GM12874 (cell line): ENCODE results near the gene GALNT13.

Source experiments
- TF ChIP-seq, protein P1 (sequence below): IDR thresholded peaks from 2 replicates; pipeline ENCODE4 v1.5.1; 2011; ENCODE audit warnings: low read depth, mild to moderate bottlenecking, control low read depth, low read length, moderate library complexity; ENCODE audit not compliant: insufficient read depth

The GALNT13 gene

DNA sequence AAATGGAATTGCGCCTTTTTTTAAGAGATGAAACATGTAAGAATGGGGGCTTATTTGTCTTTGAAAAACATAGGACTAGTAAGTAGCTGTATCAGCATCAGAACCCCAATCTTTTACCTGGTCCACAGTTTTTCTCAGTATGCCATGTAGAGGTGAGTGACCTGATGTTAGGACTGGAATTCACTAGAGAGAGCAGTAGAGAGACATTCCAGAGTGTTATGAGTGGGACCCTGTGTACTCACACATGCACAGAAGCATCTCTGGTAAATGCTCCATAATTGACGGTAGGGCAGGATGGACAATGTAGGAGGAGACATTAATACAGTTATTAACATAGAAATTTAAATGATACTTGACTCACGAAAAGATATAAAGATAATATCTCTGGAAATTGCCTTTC, 1.4 kb upstream of the GALNT13 start:
- TF ChIP-seq, protein P1, sequence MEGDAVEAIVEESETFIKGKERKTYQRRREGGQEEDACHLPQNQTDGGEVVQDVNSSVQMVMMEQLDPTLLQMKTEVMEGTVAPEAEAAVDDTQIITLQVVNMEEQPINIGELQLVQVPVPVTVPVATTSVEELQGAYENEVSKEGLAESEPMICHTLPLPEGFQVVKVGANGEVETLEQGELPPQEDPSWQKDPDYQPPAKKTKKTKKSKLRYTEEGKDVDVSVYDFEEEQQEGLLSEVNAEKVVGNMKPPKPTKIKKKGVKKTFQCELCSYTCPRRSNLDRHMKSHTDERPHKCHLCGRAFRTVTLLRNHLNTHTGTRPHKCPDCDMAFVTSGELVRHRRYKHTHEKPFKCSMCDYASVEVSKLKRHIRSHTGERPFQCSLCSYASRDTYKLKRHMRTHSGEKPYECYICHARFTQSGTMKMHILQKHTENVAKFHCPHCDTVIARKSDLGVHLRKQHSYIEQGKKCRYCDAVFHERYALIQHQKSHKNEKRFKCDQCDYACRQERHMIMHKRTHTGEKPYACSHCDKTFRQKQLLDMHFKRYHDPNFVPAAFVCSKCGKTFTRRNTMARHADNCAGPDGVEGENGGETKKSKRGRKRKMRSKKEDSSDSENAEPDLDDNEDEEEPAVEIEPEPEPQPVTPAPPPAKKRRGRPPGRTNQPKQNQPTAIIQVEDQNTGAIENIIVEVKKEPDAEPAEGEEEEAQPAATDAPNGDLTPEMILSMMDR, result no peak

DNA sequence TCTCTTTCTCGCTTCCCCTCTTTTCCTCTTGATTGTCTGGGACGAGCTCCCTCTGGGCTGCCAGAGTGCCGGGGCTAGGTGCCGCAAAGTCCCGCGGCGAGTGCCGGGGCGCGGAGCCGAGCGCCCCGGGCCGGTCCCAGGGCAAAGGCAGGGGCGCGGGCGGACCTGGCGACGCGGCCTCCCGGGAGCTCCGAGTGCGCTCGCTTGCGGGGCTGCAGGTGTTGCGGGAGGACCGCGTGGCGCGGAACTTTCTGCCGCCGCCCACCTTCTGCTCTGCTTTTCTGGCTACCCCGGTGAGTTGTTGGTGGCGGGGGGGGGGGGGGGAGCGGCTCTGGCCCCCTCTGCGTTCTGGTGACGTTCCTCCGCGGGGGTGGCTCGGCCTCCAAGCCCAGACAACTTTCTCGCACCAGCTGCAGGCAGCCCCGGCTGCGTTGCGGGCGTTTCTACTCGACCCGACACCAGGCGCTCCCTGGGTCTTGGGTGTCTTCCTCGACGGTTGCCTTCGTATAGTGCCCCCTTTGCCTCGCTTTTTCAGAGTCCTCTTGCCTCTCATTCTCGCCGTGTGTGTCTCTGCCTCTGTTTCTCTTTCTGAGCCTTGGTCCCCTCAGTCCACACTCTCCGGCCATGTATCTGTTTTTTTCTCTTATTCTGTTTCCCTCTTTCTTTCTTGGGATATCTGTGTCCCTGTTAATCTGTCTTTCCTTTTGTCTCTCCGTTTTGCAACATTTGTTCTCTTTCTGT, 759 bp downstream of the GALNT13 start:
- TF ChIP-seq, protein P1, result no peak

DNA sequence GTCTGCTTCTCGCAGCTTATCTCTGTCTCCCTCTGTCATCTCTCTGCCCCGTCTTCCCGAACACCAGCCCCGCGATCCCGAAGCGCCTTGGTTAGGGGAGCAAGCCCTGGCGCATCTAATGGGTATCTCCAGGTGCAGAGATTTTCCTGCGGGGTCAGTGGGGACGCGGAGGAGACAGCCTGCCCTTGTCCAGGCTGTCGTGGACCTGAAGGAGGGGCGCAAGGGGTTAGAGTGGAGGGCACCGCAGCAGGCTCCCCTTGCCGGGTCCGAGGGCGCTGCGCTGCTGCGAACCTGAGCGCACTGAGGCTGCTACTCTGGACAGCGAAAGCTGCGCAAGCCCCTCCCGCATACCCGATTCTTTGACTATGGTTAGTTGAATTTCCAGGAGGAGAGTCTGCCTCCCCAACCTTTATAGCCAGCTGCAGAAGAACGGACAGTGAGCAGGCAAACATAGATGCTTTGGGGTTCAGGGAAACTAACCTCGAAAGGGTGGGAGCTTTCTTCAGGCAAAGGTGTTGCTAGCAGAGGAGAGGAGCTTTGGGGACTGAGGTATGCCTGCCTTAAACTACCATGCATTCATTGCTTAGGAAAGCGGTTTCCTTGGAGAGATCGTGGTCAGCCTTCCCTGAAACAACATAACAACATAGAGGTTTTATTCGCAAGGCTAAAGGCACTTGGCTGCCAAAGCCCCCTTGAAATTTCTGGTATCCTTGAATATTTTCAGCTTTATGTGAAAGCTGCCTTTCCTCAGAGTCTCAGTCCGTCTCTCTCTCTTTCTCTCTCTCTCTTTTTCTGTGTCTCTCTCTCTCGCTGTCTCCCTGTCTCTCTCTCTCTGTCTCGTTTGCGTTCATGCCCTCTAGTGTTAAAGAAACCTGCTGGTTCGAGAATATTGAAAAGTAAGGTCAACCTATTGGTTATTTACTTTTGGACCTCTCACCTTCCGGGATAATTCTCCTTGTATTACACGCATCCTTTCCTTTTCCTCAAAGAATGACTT, 1.6 kb downstream of the GALNT13 start:
- TF ChIP-seq, protein P1, result no peak

DNA sequence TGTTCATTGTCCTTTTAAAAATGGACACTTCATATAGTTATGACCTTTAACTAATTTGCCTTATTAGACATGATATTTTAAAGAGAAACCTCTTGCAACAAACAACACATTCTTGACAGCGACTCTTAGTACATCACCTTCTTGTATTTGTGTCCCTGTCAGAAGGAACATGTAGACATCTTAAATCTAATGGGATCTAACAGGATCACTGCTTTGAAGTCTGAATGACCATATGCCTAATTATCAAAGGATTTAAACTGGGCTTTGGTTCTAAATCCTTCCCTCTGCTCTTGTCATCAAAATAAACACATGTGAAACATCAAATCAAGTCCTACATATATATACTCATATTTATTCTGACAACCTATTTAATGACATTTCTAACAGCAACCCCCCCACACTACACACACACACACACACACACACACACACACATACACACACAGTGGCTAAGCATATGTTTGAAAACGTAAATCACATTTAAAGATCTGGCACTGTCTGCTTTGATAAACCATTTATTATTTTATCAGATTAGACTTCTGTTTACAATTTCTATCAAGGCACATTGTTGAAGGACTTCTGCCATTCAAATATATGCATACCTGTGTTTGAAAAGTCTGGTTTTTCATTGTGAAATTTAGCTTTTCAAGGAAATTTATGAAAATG, 4.2 kb downstream of the GALNT13 start:
- TF ChIP-seq, protein P1, result no peak

DNA sequence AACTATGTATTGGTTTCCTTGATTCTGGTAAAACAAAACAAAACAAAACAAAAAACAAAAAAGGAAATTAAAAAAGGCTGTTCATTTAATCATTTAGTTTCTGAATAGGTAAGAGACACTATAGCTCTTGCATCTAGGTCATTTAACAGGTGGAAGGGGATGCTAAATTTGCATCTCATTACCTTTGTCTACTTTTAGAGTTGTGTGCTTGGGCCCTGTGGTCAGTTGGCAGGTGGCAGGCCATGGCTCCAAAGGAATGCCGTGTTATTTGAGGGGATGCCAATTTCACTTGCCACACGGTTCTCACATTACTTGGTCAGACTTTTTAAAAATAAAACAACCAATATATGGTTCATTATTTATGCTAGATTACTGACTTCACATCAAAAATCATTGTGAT, 9.2 kb downstream of the GALNT13 start:
- TF ChIP-seq, protein P1, result no peak

DNA sequence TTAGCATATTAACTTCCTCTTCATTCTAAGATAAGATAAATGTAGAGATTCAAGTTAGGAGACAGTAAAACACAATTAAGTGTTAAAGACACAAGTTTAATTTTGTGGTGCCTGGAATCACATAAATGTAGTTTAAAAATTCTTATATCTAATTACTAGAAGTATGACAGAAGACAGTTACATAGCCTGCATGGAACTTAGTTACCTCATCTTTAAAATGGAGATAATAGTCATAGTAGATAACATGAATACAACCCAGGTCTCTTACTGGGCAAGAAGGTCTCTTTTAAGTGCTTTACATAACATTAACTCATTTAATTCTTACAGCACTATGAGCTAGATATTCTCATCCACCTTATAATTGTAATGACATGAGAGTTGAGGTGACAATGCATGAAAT, 15.1 kb downstream of the GALNT13 start:
- TF ChIP-seq, protein P1, result no peak

DNA sequence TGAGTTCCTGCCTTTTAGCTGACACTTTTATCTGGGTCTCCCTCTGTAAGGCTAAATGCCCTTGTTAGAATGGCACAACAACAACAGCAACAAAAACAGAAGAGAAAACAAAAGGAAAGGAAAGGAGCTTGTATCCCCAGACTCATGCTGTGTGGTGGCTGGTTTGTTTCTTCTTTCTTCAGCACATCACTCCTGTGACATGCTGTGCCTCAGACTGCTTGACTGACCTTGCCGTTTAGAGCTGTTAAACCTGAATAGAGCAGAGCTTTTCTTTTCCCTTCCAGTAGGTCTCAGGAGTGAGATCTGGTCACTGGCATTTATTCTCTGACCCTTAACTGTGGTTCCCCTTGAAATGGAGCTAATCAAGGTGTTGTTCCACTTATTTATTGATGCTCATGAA, 18.9 kb downstream of the GALNT13 start:
- TF ChIP-seq, protein P1, result no peak
